Measurements from ENCODE around the gene DENND5A. TPM values are rescaled to one million over a fixed set of nuclear protein-coding genes. Genes with fewer than 3 reads are reported as not detected.
"Not testable (repeated sequence)": the region's sequence is repeated elsewhere in the genome, so short reads cannot be mapped to it uniquely, and the experiment has no call there.

The DENND5A gene
- total RNA-seq, 4 donors from 2014 or later, result 30.4 to 52.9 (median 36.4) TPM

- Histone ChIP-seq H3K27ac (no peak overlapping the region), H3K36me3 (peaks cover 13% of the 10 kb centered on the region), H3K27me3 (no peaks in the 10 kb centered on the region), H3K9me3 (no peaks in the 10 kb centered on the region), H3K4me3 (no peak overlapping the region), H3K4me1 (no peaks in the 10 kb centered on the region)
- no peak for DNase-seq (ENCODE audit: low spot score in 2 of 2)
- TF ChIP-seq POLR2A (IDR thresholded peaks at IDR 0.05) (no peak), CTCF (IDR thresholded peaks at IDR 0.05) (no peak), POLR2AphosphoS5 (IDR thresholded peaks at IDR 0.05) (no peak), EP300 (IDR thresholded peaks at IDR 0.05) (no peak)
- WGBS, result 89% methylated on average over 2 of the region's 2 CpGs
Observed at GRCh38 chr11:9170450-9170849, 94.7 kb downstream of the DENND5A start.

GRCh38 chr11:9169595-9170295 is 95.4 kb downstream of the DENND5A start:
- DNase-seq (ENCODE audit: low spot score in 2 of 2), result no peak
- Histone ChIP-seq H3K27me3 (no peaks in the 10 kb centered on the region), H3K4me1 (no peaks in the 10 kb centered on the region), H3K9me3 (no peaks in the 10 kb centered on the region), H3K27ac (no peak overlapping the region), H3K4me3 (no peak overlapping the region), H3K36me3 (peaks cover 16% of the 10 kb centered on the region)
- WGBS, result 76% methylated on average over 7 of the region's 7 CpGs
- TF ChIP-seq POLR2AphosphoS5 (IDR thresholded peaks at IDR 0.05) (no peak), POLR2A (IDR thresholded peaks at IDR 0.05) (no peak), CTCF (IDR thresholded peaks at IDR 0.05) (no peak), EP300 (IDR thresholded peaks at IDR 0.05) (no peak)

GRCh38 chr11:9161991-9162390 is 103.2 kb downstream of the DENND5A start:
- not testable (repeated sequence) for H3K27ac ChIP-seq; H3K27me3 ChIP-seq; DNase-seq (ENCODE audit: low spot score in 2 of 2); H3K9me3 ChIP-seq; H3K4me1 ChIP-seq; H3K4me3 ChIP-seq
- 96% methylated on average over 6 of the region's 6 CpGs for WGBS
- peaks cover 14% of the 10 kb centered on the region for H3K36me3 ChIP-seq

GRCh38 chr11:9160166-9160565 is 105.0 kb downstream of the DENND5A start:
- no peak for DNase-seq (ENCODE audit: low spot score in 2 of 2)
- TF ChIP-seq POLR2AphosphoS5 (IDR thresholded peaks at IDR 0.05) (no peak), CTCF (IDR thresholded peaks at IDR 0.05) (no peak), EP300 (IDR thresholded peaks at IDR 0.05) (no peak), POLR2A (IDR thresholded peaks at IDR 0.05) (no peak)

GRCh38 chr11:9158898-9159391 is 106.2 kb downstream of the DENND5A start:
- Histone ChIP-seq H3K27me3 (no peaks in the 10 kb centered on the region), H3K9me3 (no peaks in the 10 kb centered on the region), H3K27ac (no peak overlapping the region), H3K36me3 (peaks cover 17% of the 10 kb centered on the region), H3K4me3 (no peak overlapping the region), H3K4me1 (no peaks in the 10 kb centered on the region)
- TF ChIP-seq CTCF (IDR thresholded peaks at IDR 0.05) (no peak), EP300 (IDR thresholded peaks at IDR 0.05) (no peak), POLR2AphosphoS5 (IDR thresholded peaks at IDR 0.05) (no peak), POLR2A (IDR thresholded peaks at IDR 0.05) (no peak)
- no peak for DNase-seq (ENCODE audit: low spot score in 2 of 2)

More at GRCh38 chr11:9160166-9160565, 105.0 kb downstream of the DENND5A start:
- Histone ChIP-seq H3K9me3 (no peaks in the 10 kb centered on the region), H3K4me1 (no peaks in the 10 kb centered on the region), H3K4me3 (no peak overlapping the region), H3K36me3 (peaks cover 21% of the 10 kb centered on the region), H3K27ac (no peak overlapping the region), H3K27me3 (no peaks in the 10 kb centered on the region)

Measured in suprapubic skin (tissue), 4 donors.